Esophagus squamous epithelium (tissue), 5 donors: ENCODE data around the gene EIF4EBP3. TPM values are rescaled to one million over a fixed set of nuclear protein-coding genes. Genes with fewer than 3 reads are reported as not detected.

Experiments
- DNase-seq: peaks from one replicate; lab custom pipeline; 2025; lab: John Stamatoyannopoulos, UW
- H3K27ac ChIP-seq, 4 donors: fragments of 200-600 bp; sonication (generic); one replicate each; pipeline ENCODE4 v1.5.1; 2016 to 2019; ENCODE audit warnings: mild to moderate bottlenecking in 1 of 4
- H3K27me3 ChIP-seq, 4 donors: fragments of 200-600 bp; sonication (generic); 1 replicate in 3 of 4; 2 replicates in 1 of 4; pipeline versions ENCODE4 v1.5.1 to v1.6.0; 2017 to 2021; ENCODE audit warnings: antibody characterized with exemption in 1 of 4
- H3K36me3 ChIP-seq, 3 donors: fragments of 200-600 bp; sonication (generic); one replicate each; pipeline ENCODE4 v1.5.1; 2016 to 2019
- H3K4me1 ChIP-seq, 3 donors: fragments of 200-600 bp; sonication (generic); one replicate each; pipeline ENCODE4 v1.5.1; 2017 to 2019
- H3K4me3 ChIP-seq, 4 donors: fragments of 200-600 bp; sonication (generic); 1 replicate in 3 of 4; 2 replicates in 1 of 4; pipeline ENCODE4 v1.5.1; 2016 to 2019; ENCODE audit warnings: mild to moderate bottlenecking in 2 of 4, moderate library complexity in 1 of 4
- H3K9me3 ChIP-seq, 3 donors: fragments of 200-600 bp; sonication (generic); one replicate each; pipeline ENCODE4 v1.5.1; 2016 to 2019
- POLR2A ChIP-seq, 4 donors: fragments of 450-650 bp; IDR thresholded peaks; one replicate each; pipeline ENCODE4 v1.6.1; 2017; ENCODE audit warnings: antibody characterized with exemption in 4 of 4, mild to moderate bottlenecking in 4 of 4, moderate library complexity in 3 of 4
- WGBS, 2 donors: methylation state at CpG; one replicate each; pipeline ENCODE4 v1.1.5; 2018; 5-methylcytosine and 5-hydroxymethylcytosine counted together
- intact Hi-C: fragments of 100-400 bp; cut with DNase I; formaldehyde crosslinking; loops from one replicate; pipeline ENCODE4 v1.15.0; 2022
- small RNA-seq, 4 donors: library from RNA; depleted of rRNA; stranded (forward); fragments of <200 nt; gene quantifications; one replicate each; pipeline ENCODE3, GENCODE V24; 2016
- total RNA-seq, 4 donors: library from RNA; depleted of rRNA; stranded (reverse); fragments of >200 nt; gene quantifications; one replicate each; pipeline ENCODE4 v1.1.0, GENCODE V29; 2016
- TF ChIP-seq, protein P1 (sequence below), 6 experiments: fragments of 450-650 bp in 4 of 6; fragments of 200-600 bp in 2 of 6; sonication (generic) in 2 of 6; IDR thresholded peaks; one replicate each; pipeline ENCODE4 v1.5.1; 2016 to 2019; ENCODE audit warnings: antibody characterized with exemption in 6 of 6, mild to moderate bottlenecking in 4 of 6, moderate library complexity in 4 of 6
- donor health status: DM: yes; HTN: yes; CAD: no.

EIF4EBP3 gene
- total RNA-seq, 4 donors from 2014 or later: 3.0 to 12.4 (median 6.2) TPM

DNA sequence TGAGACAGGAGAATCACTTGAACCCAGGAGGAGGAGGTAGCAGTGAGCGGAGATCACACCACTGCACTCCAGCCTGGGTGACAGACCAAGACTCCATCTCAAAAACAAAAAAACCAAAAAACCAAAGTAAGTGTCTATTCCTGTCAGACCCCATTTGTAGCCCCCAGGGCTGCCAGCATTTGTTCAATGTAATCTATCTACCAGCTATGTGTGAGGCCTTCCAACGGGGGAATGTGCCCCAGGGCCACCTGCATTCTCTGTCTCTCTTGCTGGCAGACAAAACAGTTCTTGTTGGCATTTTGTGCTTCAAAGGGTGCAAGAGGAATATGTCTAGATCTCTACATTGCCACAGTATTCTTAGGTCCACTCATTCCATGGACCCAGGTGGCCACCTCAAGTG, 51.4 kb downstream of the EIF4EBP3 start:
- no peak overlapping the region for H3K27ac ChIP-seq
- H3K4me1 ChIP-seq: peaks cover 0 to 14% (median 6%) of the 10 kb centered on the region in 3 donors
- no peaks in the 10 kb centered on the region for H3K36me3 ChIP-seq
- H3K27me3 ChIP-seq: no peaks in the 10 kb centered on the region
- H3K9me3 ChIP-seq: no peaks in the 10 kb centered on the region
- TF ChIP-seq, protein P1, sequence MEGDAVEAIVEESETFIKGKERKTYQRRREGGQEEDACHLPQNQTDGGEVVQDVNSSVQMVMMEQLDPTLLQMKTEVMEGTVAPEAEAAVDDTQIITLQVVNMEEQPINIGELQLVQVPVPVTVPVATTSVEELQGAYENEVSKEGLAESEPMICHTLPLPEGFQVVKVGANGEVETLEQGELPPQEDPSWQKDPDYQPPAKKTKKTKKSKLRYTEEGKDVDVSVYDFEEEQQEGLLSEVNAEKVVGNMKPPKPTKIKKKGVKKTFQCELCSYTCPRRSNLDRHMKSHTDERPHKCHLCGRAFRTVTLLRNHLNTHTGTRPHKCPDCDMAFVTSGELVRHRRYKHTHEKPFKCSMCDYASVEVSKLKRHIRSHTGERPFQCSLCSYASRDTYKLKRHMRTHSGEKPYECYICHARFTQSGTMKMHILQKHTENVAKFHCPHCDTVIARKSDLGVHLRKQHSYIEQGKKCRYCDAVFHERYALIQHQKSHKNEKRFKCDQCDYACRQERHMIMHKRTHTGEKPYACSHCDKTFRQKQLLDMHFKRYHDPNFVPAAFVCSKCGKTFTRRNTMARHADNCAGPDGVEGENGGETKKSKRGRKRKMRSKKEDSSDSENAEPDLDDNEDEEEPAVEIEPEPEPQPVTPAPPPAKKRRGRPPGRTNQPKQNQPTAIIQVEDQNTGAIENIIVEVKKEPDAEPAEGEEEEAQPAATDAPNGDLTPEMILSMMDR (IDR thresholded peaks at IDR 0.05): no peak
- TF ChIP-seq POLR2A (IDR thresholded peaks at IDR 0.05): no peak
- WGBS, 2 donors: 60% methylated on average over 2 of the region's 2 CpGs
- DNase-seq: no peak
- intact Hi-C loops: no loop called here
- H3K4me3 ChIP-seq: no peak overlapping the region

Small RNA genes lying within 50 kb of the gene (small RNA-seq; reads per million reads assigned to genes)
- gene RF00279 (0 to 0.14 (median 0) reads per million in 4 donors), gene RF00443 (0 reads per million in 4 donors)

Other genes with a start within 250 kb of the EIF4EBP3 start
- gene PFDN1, start 244.6 kb upstream of the EIF4EBP3 start, total RNA-seq: 10 to 100 TPM; 38.1 to 67.5 (median 60.4) TPM
- gene HBEGF, start 201.1 kb upstream of the EIF4EBP3 start, total RNA-seq: 10 to 100 TPM; 24.6 to 72.4 (median 42.1) TPM
- 1 to 10 TPM in 1 of 4 donors, under 1 TPM in 1, not detected in 2; 0.04 to 1.2 TPM for gene SLC4A9, start 187.5 kb upstream of the EIF4EBP3 start, total RNA-seq
- gene ANKHD1, start 145.8 kb upstream of the EIF4EBP3 start, total RNA-seq: 100 to 1,000 TPM in 1 of 4 donors, 10 to 100 TPM in 3; 55.7 to 130 (median 87.2) TPM
- 10 to 100 TPM; 17.4 to 22.3 (median 21.0) TPM for gene SRA1, start 9.8 kb downstream of the EIF4EBP3 start, total RNA-seq
- gene APBB3, start 16.9 kb downstream of the EIF4EBP3 start, total RNA-seq: 10 to 100 TPM in 1 of 4 donors, 1 to 10 TPM in 3; 3.4 to 10.5 (median 6.5) TPM
- gene SLC35A4, start 17.2 kb downstream of the EIF4EBP3 start, total RNA-seq: 10 to 100 TPM; 41.4 to 56.9 (median 52.6) TPM
- gene CD14, start 85.5 kb downstream of the EIF4EBP3 start, total RNA-seq: 10 to 100 TPM in 3 of 4 donors, 1 to 10 TPM in 1; 7.6 to 58.1 (median 30.9) TPM
- 10 to 100 TPM; 18.4 to 46.7 (median 28.2) TPM for gene TMCO6, start 91.8 kb downstream of the EIF4EBP3 start, total RNA-seq
- 10 to 100 TPM; 31.3 to 56.3 (median 42.5) TPM for gene NDUFA2, start 100.0 kb downstream of the EIF4EBP3 start, total RNA-seq
- gene IK, start 100.2 kb downstream of the EIF4EBP3 start, total RNA-seq: 100 to 1,000 TPM in 1 of 4 donors, 10 to 100 TPM in 3; 44.9 to 110 (median 79.8) TPM
- gene WDR55, start 117.2 kb downstream of the EIF4EBP3 start, total RNA-seq: 10 to 100 TPM; 24.2 to 29.5 (median 25.4) TPM
- gene DND1, start 125.9 kb downstream of the EIF4EBP3 start, total RNA-seq: under 1 TPM in 2 of 4 donors, not detected in 2; 0.19 to 0.75 TPM
- 10 to 100 TPM; 44.3 to 74.0 (median 62.9) TPM for gene HARS1, start 143.7 kb downstream of the EIF4EBP3 start, total RNA-seq
- gene HARS2, start 143.8 kb downstream of the EIF4EBP3 start, total RNA-seq: 10 to 100 TPM; 13.3 to 24.2 (median 22.8) TPM
- gene ZMAT2, start 152.8 kb downstream of the EIF4EBP3 start, total RNA-seq: 10 to 100 TPM; 25.2 to 52.4 (median 41.3) TPM
- not detected for gene PCDHA1, start 238.5 kb downstream of the EIF4EBP3 start, total RNA-seq
- not detected for gene PCDHA2, start 247.2 kb downstream of the EIF4EBP3 start, total RNA-seq